Endothelial cell of umbilical vein (primary cell): Measurements from ENCODE around the gene FEZF1.

ENCODE experiments used
- CTCF ChIP-seq, 2 donors: IDR thresholded peaks; 1 replicate in 1 of 2; 2 replicates in 1 of 2; pipeline ENCODE4 v1.5.1; 2011; ENCODE audit warnings: low read length in 2 of 2, mild to moderate bottlenecking in 2 of 2, moderate library complexity in 2 of 2, control low read depth in 1 of 2, inconsistent platforms in 1 of 2, low read depth in 1 of 2; ENCODE audit not compliant: insufficient read depth in 1 of 2; ENCODE audit errors: extremely low read depth in 1 of 2
- EZH2 ChIP-seq: IDR thresholded peaks from 2 replicates; pipeline ENCODE4 v1.6.1; 2012; ENCODE audit warnings: borderline replicate concordance, low read depth, mild to moderate bottlenecking, moderate library complexity, low read length, inconsistent platforms; ENCODE audit not compliant: severe bottlenecking
- GATA2 ChIP-seq: IDR thresholded peaks from 2 replicates; pipeline ENCODE4 v1.7.0; 2011; ENCODE audit warnings: low read depth, mild to moderate bottlenecking, moderate library complexity, mixed read lengths, low read length; ENCODE audit not compliant: insufficient read length, insufficient read depth
- POLR2A ChIP-seq: IDR thresholded peaks from 2 replicates; pipeline ENCODE4 v1.6.1; 2012; ENCODE audit warnings: low read depth, mild to moderate bottlenecking, control low read depth, low read length
- POLR2AphosphoS5 ChIP-seq: IDR thresholded peaks from 2 replicates; pipeline ENCODE4 v1.6.1; 2012; ENCODE audit warnings: low read depth, mild to moderate bottlenecking, control low read depth, low read length, moderate library complexity; ENCODE audit not compliant: insufficient read depth

DNA sequence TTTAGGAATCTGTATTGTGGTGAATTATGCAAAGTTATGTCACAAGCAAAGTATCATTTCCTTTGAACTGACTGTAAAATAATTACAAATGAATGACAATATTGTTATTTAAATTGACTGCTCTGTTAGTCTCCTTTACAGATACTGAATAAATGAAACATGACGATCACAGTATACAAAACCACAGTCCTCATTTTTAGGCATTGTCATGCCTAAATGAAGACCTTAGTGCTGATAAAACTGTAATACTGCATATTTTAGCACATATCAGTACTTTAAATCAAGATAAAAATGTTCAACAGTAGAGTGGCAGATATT is 39.7 kb upstream of the FEZF1 start:
- TF ChIP-seq POLR2A (no peak), EZH2 (no peak), CTCF (IDR thresholded peaks at IDR 0.05; ENCODE audit: extremely low read depth in 1 of 2, insufficient read depth in 1 of 2, low read depth in 1 of 2, low read length in 2 of 2) (no peak), POLR2AphosphoS5 (no peak), GATA2 (no peak)
